Heart left ventricle (tissue), 13 donors: ENCODE results near the gene FAM118B.

ENCODE experiments used
- POLR2A ChIP-seq, 2 donors: fragments of 450-650 bp; IDR thresholded peaks; one replicate each; pipeline ENCODE4 v1.6.1; 2017; ENCODE audit warnings: antibody characterized with exemption in 2 of 2, mild to moderate bottlenecking in 2 of 2, moderate library complexity in 2 of 2
- TF ChIP-seq, protein P1 (sequence below), 12 donors: fragments of 200-600 bp; sonication (generic) in 4 of 12; IDR thresholded peaks; one replicate each; pipeline versions ENCODE4 v1.5.0 to v1.8.0; 2018 to 2022; ENCODE audit warnings: antibody characterized with exemption in 12 of 12, mild to moderate bottlenecking in 5 of 12
- donor health status: ischemic (EF 13 %, LVEDD 7.1; RV severe dilation, severe dysfunction).
- donor health status: DM: no; HTN: yes; CAD: no.
- donor health status: DM: no; HTN: no; CAD: no.
- donor health status: ischemic (EF 25% LVEDD 6.9; RV normal size, moderate dysfunction).
- donor health status: ischemic (EF 25% LVEDD 5.7; RV mildly dilated, moderate dysfunction).
- donor health status: ischemic (EF 35%, LVEDD 5.7; RV mildly dilated, moderate dysfunction).
- donor health status: nonischemic (EF 11% LVEDD 7.7; RV severe dilation, severe dysfunction).
- donor health status: DM: yes; HTN: yes; CAD: no.
- donor health status: PGD.
- donor health status: ischemic (EF 29% LVEDD 5.4; RV normal size, mild dysfunction).
- donor health status: nonischemic (EF 23%, LVEDD 6.1; RV moderate dilation, normal function).

DNA sequence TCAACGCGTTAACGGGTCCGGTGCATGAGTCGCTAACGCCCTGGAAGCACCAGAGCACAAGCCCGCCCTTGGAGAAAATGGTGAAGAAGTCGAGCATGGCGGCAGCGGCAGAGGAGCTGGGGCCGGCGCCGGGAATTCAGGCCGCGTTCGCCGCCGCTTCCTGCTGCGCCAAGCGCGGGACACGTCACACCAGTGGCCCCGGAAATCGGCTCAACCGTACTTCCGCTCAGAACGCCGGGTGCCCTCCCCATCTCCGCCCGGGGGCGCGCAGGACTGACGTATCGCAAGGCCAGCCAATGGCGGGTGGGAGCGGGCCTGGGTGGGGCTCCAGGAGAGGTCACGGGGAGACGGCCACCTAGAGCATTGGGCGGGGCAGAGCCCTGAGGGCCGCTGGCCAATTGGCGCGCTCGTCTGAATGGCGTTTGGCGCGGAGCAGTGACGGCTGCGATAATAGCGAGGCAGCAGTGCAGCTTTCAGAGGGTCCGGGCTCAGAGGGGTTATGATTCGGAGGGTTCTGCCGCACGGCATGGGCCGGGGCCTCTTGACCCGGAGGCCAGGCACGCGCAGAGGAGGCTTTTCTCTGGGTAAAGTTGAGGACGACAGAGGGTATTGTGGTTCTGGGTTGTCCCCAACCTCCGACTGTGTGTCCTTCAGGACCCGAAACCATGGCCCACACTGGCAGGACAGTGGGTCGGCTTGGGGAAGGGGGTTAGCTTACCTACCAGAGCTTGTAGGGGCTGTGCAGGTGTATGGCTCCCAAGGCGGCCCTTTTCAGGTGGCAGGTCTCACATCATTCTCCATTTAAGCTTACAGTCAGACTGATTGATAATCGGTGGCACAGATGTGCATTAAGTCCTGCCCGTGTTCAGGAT is 57.4 kb downstream of the FAM118B start, which contains the start of the genes FOXRED1 and SRPRA:
- TF ChIP-seq, protein P1, sequence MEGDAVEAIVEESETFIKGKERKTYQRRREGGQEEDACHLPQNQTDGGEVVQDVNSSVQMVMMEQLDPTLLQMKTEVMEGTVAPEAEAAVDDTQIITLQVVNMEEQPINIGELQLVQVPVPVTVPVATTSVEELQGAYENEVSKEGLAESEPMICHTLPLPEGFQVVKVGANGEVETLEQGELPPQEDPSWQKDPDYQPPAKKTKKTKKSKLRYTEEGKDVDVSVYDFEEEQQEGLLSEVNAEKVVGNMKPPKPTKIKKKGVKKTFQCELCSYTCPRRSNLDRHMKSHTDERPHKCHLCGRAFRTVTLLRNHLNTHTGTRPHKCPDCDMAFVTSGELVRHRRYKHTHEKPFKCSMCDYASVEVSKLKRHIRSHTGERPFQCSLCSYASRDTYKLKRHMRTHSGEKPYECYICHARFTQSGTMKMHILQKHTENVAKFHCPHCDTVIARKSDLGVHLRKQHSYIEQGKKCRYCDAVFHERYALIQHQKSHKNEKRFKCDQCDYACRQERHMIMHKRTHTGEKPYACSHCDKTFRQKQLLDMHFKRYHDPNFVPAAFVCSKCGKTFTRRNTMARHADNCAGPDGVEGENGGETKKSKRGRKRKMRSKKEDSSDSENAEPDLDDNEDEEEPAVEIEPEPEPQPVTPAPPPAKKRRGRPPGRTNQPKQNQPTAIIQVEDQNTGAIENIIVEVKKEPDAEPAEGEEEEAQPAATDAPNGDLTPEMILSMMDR (IDR thresholded peaks at IDR 0.05), result no peak
- peak in 1 of 2 donors; percentile 78 for TF ChIP-seq POLR2A (IDR thresholded peaks at IDR 0.05)
